22Rv1 (cell line): Measurements from ENCODE around the gene PARD3B.

Source experiments
- H3K27ac ChIP-seq: fragments of 450-650 bp; 2 replicates; pipeline ENCODE4 v1.5.1; 2017
- ZFX ChIP-seq: fragments of 450-650 bp; IDR thresholded peaks from 2 replicates; pipeline ENCODE4 v1.6.1; 2017; ENCODE audit warnings: antibody characterized with exemption, borderline replicate concordance
- TF ChIP-seq, protein P1 (sequence below): fragments of 450-650 bp; IDR thresholded peaks from 2 replicates; pipeline ENCODE4 v1.5.1; 2017; ENCODE audit warnings: mild to moderate bottlenecking

Gene PARD3B

DNA sequence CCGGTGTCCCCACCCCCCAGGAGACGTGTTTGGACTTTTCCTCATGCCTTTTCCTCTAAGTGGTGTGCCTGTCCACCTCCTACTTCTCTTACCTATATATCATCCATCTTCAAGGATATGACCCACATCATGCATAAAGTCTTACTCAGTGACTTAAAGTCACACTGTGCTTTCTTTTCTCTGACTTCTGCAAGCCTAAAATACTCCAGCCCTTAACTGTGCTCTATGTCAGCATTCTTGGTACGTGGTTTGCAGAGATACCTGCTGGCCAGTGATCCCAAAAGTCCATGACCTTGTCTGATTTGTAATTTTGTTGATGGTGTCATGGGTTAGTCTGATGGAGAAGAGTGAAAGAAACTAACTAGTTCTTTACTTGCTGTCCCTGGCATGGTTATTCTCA, 743.4 kb downstream of the PARD3B start:
- H3K27ac ChIP-seq: no peak overlapping the region
- no peak for TF ChIP-seq ZFX
- TF ChIP-seq, protein P1, sequence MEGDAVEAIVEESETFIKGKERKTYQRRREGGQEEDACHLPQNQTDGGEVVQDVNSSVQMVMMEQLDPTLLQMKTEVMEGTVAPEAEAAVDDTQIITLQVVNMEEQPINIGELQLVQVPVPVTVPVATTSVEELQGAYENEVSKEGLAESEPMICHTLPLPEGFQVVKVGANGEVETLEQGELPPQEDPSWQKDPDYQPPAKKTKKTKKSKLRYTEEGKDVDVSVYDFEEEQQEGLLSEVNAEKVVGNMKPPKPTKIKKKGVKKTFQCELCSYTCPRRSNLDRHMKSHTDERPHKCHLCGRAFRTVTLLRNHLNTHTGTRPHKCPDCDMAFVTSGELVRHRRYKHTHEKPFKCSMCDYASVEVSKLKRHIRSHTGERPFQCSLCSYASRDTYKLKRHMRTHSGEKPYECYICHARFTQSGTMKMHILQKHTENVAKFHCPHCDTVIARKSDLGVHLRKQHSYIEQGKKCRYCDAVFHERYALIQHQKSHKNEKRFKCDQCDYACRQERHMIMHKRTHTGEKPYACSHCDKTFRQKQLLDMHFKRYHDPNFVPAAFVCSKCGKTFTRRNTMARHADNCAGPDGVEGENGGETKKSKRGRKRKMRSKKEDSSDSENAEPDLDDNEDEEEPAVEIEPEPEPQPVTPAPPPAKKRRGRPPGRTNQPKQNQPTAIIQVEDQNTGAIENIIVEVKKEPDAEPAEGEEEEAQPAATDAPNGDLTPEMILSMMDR: no peak

DNA sequence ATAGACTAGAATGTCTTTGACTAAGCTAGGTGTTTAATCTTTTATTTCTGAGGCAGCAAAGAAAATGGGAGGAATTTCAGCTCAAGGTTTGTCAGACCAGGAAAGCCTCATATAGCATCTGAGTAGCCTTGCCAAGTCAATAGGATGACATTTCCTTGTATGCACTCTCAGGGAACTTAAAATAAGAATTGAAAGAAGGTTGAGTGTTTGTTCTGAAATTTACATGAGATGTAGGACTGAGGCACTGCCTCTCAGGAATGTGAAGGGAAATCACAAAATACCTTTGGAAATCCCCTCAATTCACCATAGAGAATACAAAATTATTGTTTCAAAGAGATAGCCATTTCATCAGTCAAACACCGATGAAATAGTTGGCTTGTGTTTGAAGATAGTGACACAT, 745.0 kb downstream of the PARD3B start:
- TF ChIP-seq, protein P1: no peak
- H3K27ac ChIP-seq: no peak overlapping the region

DNA sequence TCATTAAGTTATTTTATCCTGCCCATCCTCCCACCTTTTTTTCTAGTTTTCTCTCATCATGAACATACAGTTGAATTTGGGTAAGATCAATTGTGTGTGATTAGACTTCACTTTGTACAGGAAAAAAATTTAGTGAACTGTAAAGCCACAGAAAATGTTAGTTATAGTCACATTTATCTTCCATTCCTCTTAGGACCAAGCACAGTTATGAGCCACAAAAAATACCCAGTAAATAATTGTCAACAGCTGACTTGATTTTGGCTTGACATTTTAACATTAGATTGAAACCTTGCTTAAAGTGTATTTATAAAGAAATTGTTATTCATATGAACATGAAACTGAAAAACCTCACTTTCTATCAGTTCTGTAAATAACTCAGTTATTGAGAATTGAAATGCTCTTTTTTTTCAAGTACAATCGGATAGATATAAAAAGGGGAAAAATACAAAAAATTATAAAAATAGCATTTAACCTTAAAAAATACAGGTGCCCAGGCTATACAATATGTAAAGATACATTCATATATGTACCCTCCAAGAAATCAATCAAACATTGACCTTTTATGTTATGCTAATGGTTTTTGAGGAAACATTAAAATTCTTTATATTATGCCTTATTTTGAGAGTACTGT, 747.5 kb downstream of the PARD3B start:
- H3K27ac ChIP-seq: no peak overlapping the region
- TF ChIP-seq, protein P1: no peak
- no peak for TF ChIP-seq ZFX

DNA sequence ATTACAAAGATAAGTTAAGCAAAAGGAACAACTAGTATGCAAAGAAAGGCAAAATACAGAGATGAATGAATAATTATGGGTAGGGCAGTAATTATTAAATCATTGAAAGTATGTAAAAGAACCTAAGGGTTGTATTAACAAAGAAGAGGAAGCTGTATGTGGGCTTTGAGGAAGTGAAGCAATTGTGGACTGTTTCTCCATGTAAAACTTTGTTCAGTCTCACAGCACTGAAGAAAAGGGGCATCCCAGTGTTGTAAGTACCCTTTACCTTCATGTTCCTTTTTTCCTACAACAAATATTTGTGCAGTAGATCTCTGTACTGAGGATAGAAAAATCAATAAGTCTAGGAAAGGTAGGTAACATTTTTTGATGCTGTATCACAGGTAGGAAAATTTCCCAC, 748.3 kb downstream of the PARD3B start:
- no peak overlapping the region for H3K27ac ChIP-seq
- TF ChIP-seq, protein P1: no peak
- TF ChIP-seq ZFX: no peak

DNA sequence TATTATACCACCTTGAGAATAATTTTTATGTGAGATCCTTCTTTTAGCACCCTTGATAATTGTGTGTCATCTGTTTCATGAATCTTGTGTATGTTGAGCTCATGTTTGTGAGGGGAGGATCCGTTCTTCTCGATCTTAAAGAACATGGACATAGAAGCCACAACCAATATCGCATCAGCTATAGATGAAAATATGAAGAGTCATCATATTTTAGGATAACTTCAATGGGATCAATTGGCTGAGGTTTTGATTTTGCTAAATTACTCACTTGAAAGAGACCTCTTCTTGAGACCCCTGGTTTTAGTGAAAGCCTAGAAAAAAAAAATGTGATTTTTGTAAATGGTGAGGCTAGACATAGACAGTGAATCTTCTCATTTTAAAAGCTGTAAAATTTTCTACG, 751.7 kb downstream of the PARD3B start:
- TF ChIP-seq, protein P1: no peak
- TF ChIP-seq ZFX: no peak

DNA sequence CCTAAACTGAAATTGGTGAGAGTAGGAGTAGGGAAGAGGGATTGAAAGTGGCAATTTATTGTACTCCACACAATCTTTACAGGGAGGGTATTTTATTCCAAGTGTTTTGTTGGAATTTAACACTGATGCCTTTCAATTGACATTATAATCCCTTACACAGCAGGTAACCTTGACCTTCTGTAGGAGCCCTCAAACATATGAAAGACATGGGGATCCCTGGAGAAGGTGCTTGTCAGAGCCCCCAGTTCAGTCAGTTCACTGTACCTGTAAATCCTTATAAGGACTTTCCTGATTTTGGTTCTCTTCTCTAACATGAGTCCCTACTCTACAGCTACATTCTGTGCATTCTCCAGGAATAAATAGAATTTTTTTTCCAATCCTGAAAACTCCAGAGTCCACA, 752.1 kb downstream of the PARD3B start:
- H3K27ac ChIP-seq: no peak overlapping the region
- no peak for TF ChIP-seq ZFX
- TF ChIP-seq, protein P1: no peak

More for the DNA sequence above, 751.7 kb downstream of the PARD3B start:
- no peak overlapping the region for H3K27ac ChIP-seq

DNA sequence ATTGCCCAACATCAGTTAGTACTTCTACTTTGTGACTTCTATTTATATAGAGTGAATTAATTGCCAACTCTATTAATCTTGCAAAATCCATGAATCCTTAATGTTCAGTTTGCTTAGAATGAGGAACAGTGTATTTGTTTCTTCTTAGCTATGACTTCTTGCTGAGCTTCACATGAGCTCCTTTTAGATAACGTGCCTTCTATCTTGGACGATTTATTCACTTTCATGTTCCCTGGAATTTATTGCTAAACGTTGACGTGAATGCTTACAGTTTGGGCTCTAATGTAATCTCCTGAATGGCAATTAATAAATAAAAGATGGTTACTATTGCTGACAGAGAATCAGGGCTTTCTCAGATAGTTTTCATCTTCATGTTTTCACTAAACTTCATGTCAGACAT, 752.6 kb downstream of the PARD3B start:
- H3K27ac ChIP-seq: no peak overlapping the region
- TF ChIP-seq, protein P1: no peak
- no peak for TF ChIP-seq ZFX
